ENCODE measurements around the gene SLC4A7.

The SLC4A7 gene

DNA sequence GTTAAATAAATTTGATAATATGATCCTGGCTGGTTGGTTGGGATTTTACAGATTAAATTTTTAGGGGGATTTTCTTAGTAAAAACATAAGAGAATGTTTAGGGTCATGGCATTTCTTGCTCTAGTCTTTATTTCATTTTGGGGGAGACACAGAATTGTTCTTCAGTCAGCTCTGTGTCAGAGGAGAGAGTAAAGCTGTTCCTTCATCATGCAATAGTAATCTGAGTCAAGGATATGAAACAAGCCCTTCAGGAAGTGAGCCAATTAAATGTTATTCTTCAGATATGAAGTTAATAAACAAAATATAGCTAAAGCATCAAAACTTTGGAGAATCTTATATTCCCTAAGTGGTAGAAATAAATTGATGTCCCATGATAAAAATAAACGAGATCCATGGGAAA lies 22.9 kb upstream of the SLC4A7 start:
- no peak for DNase-seq (ENCODE audit: low read depth)
- in situ Hi-C loops (cut with HindIII; ENCODE audit: low sequenced_read_pairs): no loop called here
- H3K4me3 ChIP-seq (ENCODE audit: low read depth, low read length): no peak overlapping the region
- TF ChIP-seq, protein P1, sequence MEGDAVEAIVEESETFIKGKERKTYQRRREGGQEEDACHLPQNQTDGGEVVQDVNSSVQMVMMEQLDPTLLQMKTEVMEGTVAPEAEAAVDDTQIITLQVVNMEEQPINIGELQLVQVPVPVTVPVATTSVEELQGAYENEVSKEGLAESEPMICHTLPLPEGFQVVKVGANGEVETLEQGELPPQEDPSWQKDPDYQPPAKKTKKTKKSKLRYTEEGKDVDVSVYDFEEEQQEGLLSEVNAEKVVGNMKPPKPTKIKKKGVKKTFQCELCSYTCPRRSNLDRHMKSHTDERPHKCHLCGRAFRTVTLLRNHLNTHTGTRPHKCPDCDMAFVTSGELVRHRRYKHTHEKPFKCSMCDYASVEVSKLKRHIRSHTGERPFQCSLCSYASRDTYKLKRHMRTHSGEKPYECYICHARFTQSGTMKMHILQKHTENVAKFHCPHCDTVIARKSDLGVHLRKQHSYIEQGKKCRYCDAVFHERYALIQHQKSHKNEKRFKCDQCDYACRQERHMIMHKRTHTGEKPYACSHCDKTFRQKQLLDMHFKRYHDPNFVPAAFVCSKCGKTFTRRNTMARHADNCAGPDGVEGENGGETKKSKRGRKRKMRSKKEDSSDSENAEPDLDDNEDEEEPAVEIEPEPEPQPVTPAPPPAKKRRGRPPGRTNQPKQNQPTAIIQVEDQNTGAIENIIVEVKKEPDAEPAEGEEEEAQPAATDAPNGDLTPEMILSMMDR (IDR thresholded peaks at IDR 0.05; ENCODE audit: low read depth, low read length, missing control alignments): no peak

DNA sequence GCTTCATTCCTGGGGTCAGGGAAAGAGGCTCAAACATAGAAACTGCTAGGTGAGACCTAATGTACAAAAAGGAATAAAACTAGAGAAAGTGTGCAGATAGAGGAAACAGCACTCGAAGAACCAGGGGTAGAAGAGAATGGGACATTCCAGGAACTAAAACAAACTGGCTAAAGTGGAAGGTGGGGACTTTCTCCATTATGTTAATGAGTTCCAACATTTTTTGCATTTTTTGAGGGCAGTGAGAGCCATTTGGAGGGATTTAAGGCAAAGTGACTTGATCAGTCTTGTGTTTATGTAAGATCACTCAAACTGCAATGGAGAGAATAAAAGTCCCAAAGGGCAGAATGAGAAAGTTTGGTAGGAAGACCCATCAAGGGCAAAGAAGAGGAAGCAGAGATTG lies 20.6 kb upstream of the SLC4A7 start:
- in situ Hi-C loops (cut with HindIII; ENCODE audit: low sequenced_read_pairs): loop anchor here (5.0 kb wide), 1 partner anchor 33 kb away; no protein-coding TSS in a partner anchor

DNA sequence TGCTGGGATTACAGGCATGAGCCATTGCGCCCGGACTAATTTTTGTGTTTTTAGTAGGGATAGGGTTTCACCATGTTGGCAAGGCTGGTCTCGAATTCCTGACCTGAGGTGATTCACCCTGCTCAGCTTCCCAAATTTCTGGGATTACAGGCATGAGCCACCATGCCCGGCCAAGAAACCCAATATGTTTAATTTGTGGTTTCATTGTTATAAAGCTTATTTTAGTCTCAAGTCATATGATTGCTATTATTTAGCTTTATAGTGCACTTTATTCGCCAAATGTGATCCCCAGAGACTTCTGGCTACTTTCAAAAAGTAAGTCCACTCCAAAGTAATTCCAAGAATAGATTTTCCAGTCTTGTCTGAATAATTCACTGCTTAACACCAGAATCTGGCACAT lies 19.3 kb upstream of the SLC4A7 start:
- TF ChIP-seq, protein P1 (IDR thresholded peaks at IDR 0.05; ENCODE audit: low read depth, low read length, missing control alignments): no peak
- peak; percentile 92 for DNase-seq (ENCODE audit: low read depth)
- in situ Hi-C loops (cut with HindIII; ENCODE audit: low sequenced_read_pairs): loop anchor here (5.0 kb wide), 1 partner anchor 34 kb away; no protein-coding TSS in a partner anchor
- no peak overlapping the region for H3K4me3 ChIP-seq (ENCODE audit: low read depth, low read length)

More for the DNA sequence above, 20.6 kb upstream of the SLC4A7 start:
- TF ChIP-seq, protein P1 (IDR thresholded peaks at IDR 0.05; ENCODE audit: low read depth, low read length, missing control alignments): no peak
- DNase-seq (ENCODE audit: low read depth): no peak
- H3K4me3 ChIP-seq (ENCODE audit: low read depth, low read length): no peak overlapping the region

DNA sequence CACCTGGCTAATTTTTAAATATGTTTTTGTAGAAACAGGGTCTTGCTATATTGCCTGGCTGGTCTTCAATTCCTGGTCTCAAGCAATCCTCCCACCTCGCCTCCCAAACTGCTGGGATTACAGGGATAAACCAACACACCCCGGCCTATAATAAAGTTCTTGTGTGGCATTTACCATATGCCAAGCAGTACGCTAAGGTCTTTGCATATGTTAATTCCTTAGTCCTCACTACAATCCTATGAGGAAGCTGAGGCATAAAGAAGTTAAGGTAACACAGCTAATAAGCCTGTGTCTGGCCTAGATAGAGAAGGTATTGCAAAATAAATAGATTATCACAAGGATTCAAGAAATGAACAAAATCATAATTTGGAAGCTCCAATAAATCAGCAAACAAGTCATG lies 17.6 kb upstream of the SLC4A7 start:
- H3K4me3 ChIP-seq (ENCODE audit: low read depth, low read length): no peak overlapping the region
- TF ChIP-seq, protein P1 (IDR thresholded peaks at IDR 0.05; ENCODE audit: low read depth, low read length, missing control alignments): no peak
- no peak for DNase-seq (ENCODE audit: low read depth)
- in situ Hi-C loops (cut with HindIII; ENCODE audit: low sequenced_read_pairs): loop anchor here (5.0 kb wide), 1 partner anchor 36 kb away; no protein-coding TSS in a partner anchor

DNA sequence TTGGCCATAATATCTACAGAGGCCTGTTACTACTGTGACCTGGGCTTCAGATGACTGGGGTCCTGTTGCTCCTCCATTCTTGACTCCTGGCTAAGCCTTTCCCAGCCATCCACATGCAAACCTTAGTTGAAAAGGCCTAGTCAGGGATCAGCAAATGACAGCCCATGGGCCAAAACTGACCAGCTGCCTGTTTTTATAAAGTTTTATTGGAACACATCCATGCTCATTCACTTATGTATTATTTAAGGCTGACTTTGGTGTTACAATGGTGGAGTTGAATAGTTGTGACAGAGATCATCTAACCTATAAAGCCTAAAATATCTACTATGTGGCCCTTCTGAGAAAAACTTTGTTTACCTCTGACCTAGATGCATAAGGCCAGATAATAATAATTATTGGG lies 16.8 kb upstream of the SLC4A7 start:
- in situ Hi-C loops (cut with HindIII; ENCODE audit: low sequenced_read_pairs): loop anchor here (5.0 kb wide), 1 partner anchor 36 kb away; no protein-coding TSS in a partner anchor
- TF ChIP-seq, protein P1 (IDR thresholded peaks at IDR 0.05; ENCODE audit: low read depth, low read length, missing control alignments): no peak
- no peak for DNase-seq (ENCODE audit: low read depth)
- no peak overlapping the region for H3K4me3 ChIP-seq (ENCODE audit: low read depth, low read length)

DNA sequence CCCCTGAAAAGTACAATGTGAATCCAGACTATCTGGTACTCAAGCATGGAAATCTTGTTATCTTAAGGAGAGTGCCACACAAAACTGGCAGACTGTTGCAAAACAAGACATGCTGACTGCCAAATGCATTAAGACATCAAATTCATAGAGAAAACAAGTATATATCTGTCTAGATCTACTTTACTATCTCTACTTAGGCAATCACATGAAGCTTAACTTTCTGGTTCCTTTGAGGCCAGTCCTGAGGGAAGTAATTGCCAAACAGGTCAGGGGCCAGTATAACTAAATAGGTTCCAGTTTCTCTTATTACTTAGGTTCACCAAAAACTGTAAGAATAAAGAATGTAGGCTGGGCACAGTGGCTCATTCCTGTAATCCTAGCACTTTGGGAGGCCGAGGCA lies 15.9 kb upstream of the SLC4A7 start:
- TF ChIP-seq, protein P1 (IDR thresholded peaks at IDR 0.05; ENCODE audit: low read depth, low read length, missing control alignments): no peak
- DNase-seq (ENCODE audit: low read depth): no peak
- H3K4me3 ChIP-seq (ENCODE audit: low read depth, low read length): no peak overlapping the region
- in situ Hi-C loops (cut with HindIII; ENCODE audit: low sequenced_read_pairs): loop anchor here (5.0 kb wide), 1 partner anchor 37 kb away; no protein-coding TSS in a partner anchor

All from astrocyte of the cerebellum (primary cell).